Liver (tissue), 9 donors: ENCODE results near the gene CD7. TPM values are rescaled to one million over a fixed set of nuclear protein-coding genes. Genes with fewer than 3 reads are reported as not detected.

Experiments used
- DNase-seq: peaks from one replicate; pipeline ENCODE4 v3.0.0-alpha.2; 2017; ENCODE audit warnings: low spot score
- H3K27ac ChIP-seq, 2 donors: one replicate each; pipeline ENCODE4 v1.7.0; 2013; ENCODE audit warnings: inconsistent platforms in 2 of 2, low read length in 2 of 2, control low read depth in 1 of 2, low read depth in 1 of 2, mild to moderate bottlenecking in 1 of 2
- H3K27me3 ChIP-seq, 4 donors: one replicate each; pipeline versions ENCODE4 v1.6.1 to v1.7.0; 2013; ENCODE audit warnings: low read length in 3 of 4, inconsistent platforms in 1 of 4, mild to moderate bottlenecking in 1 of 4, moderate library complexity in 1 of 4; ENCODE audit not compliant: control insufficient read depth in 4 of 4, insufficient read depth in 4 of 4
- H3K36me3 ChIP-seq, 4 donors: one replicate each; pipeline versions ENCODE4 v1.6.1 to v1.7.0; 2013; ENCODE audit warnings: low read length in 3 of 4, mild to moderate bottlenecking in 3 of 4, low read depth in 1 of 4, moderate library complexity in 1 of 4; ENCODE audit not compliant: control insufficient read depth in 4 of 4, insufficient read depth in 3 of 4
- H3K4me1 ChIP-seq, 4 donors: one replicate each; pipeline versions ENCODE4 v1.6.1 to v1.7.0; 2013; ENCODE audit warnings: low read length in 3 of 4, mild to moderate bottlenecking in 3 of 4, moderate library complexity in 1 of 4; ENCODE audit not compliant: control insufficient read depth in 4 of 4, insufficient read depth in 4 of 4
- H3K4me3 ChIP-seq, 3 donors: one replicate each; pipeline versions ENCODE4 v1.6.1 to v1.7.0; 2013; ENCODE audit warnings: low read length in 3 of 3, control low read depth in 1 of 3, low read depth in 1 of 3, mild to moderate bottlenecking in 1 of 3
- H3K9ac ChIP-seq, 2 donors: one replicate each; pipeline ENCODE4 v1.7.0; 2013; ENCODE audit warnings: low read length in 2 of 2, mild to moderate bottlenecking in 2 of 2, moderate library complexity in 2 of 2, control low read depth in 1 of 2, low read depth in 1 of 2
- H3K9me3 ChIP-seq, 4 donors: one replicate each; pipeline versions ENCODE4 v1.6.1 to v1.7.0; 2013; ENCODE audit warnings: low read length in 3 of 4; ENCODE audit not compliant: control insufficient read depth in 4 of 4
- CTCF ChIP-seq: fragments of 150-350 bp; IDR thresholded peaks from 2 replicates; pipeline ENCODE4 v1.5.1; 2017; ENCODE audit warnings: improper control_type of control experiment, low read depth, low read length; ENCODE audit not compliant: missing input control
- EGR1 ChIP-seq, 2 donors: IDR thresholded peaks; 2 replicates each; pipeline ENCODE4 v1.6.1; 2016 to 2018; ENCODE audit warnings: antibody characterized with exemption in 2 of 2, low read depth in 2 of 2
- FOXA1 ChIP-seq: IDR thresholded peaks from 2 replicates; pipeline ENCODE4 v1.6.1; 2016; ENCODE audit warnings: antibody characterized with exemption
- FOXA2 ChIP-seq: IDR thresholded peaks from 2 replicates; pipeline ENCODE4 v1.6.1; 2016; ENCODE audit warnings: antibody characterized with exemption
- GABPA ChIP-seq, 2 donors: IDR thresholded peaks in 1 of 2; conservative IDR thresholded peaks in 1 of 2; 2 replicates each; pipeline ENCODE4 v1.6.1; 2016; ENCODE audit warnings: antibody characterized with exemption in 2 of 2, mild to moderate bottlenecking in 1 of 2, moderate library complexity in 1 of 2
- HNF4A ChIP-seq, 2 donors: conservative IDR thresholded peaks; 2 replicates each; pipeline ENCODE4 v1.6.1; 2016; ENCODE audit warnings: antibody characterized with exemption in 2 of 2, mild to moderate bottlenecking in 2 of 2
- HNF4G ChIP-seq: IDR thresholded peaks from 2 replicates; pipeline ENCODE4 v1.6.1; 2016; ENCODE audit warnings: antibody characterized with exemption
- JUND ChIP-seq, 2 donors: IDR thresholded peaks; 2 replicates each; pipeline ENCODE4 v1.6.1; 2016; ENCODE audit warnings: antibody characterized with exemption in 2 of 2
- NR2F2 ChIP-seq: IDR thresholded peaks from 2 replicates; pipeline ENCODE4 v1.6.1; 2016; ENCODE audit warnings: antibody characterized with exemption
- RAD21 ChIP-seq, 2 donors: IDR thresholded peaks; 2 replicates each; pipeline ENCODE4 v1.6.1; 2016; ENCODE audit warnings: antibody characterized with exemption in 2 of 2, mild to moderate bottlenecking in 2 of 2
- RXRA ChIP-seq, 2 donors: IDR thresholded peaks; 2 replicates each; pipeline ENCODE4 v1.6.1; 2017 to 2018; ENCODE audit warnings: antibody characterized with exemption in 2 of 2, mild to moderate bottlenecking in 1 of 2
- SP1 ChIP-seq: IDR thresholded peaks from 2 replicates; pipeline ENCODE4 v1.6.1; 2018; ENCODE audit warnings: antibody characterized with exemption, mild to moderate bottlenecking
- TAF1 ChIP-seq: conservative IDR thresholded peaks from 2 replicates; pipeline ENCODE4 v1.6.1; 2016; ENCODE audit warnings: antibody characterized with exemption, mild to moderate bottlenecking
- YY1 ChIP-seq: IDR thresholded peaks from 2 replicates; pipeline ENCODE4 v1.6.1; 2016; ENCODE audit warnings: antibody characterized with exemption, mild to moderate bottlenecking
- ZBTB33 ChIP-seq: IDR thresholded peaks from 2 replicates; pipeline ENCODE4 v1.6.1; 2016; ENCODE audit warnings: antibody characterized with exemption
- WGBS: extraction: QIAGEN DNeasy Blood & Tissue Kit; methylation state at CpG from one replicate; pipeline ENCODE4 v1.1.7; 2013; 5-methylcytosine and 5-hydroxymethylcytosine counted together
- polyA plus RNA-seq, 2 donors: library from polyadenylated mRNA; stranded (reverse) in 1 of 2; unstranded in 1 of 2; fragments of 200-250 nt in 1 of 2; fragments of >200 nt in 1 of 2; fragmentation: Nextera tagmentation in 1 of 2; extraction: Ambion mirVana in 1 of 2; gene quantifications; one replicate each; pipeline versions ENCODE4 v1.2.1 to v1.2.3, GENCODE V29; 2013 to 2015
- total RNA-seq, 2 donors: library from RNA; depleted of rRNA; stranded (reverse); fragments of >200 nt; gene quantifications; one replicate each; pipeline ENCODE4 v1.2.3, GENCODE V29; 2014
- TF ChIP-seq, protein P1 (sequence below): IDR thresholded peaks from 2 replicates; pipeline ENCODE4 v1.6.1; 2016; ENCODE audit warnings: antibody characterized with exemption
- TF ChIP-seq, protein P2 (sequence below): IDR thresholded peaks from 2 replicates; pipeline ENCODE4 v1.6.1; 2016; ENCODE audit warnings: antibody characterized with exemption
- TF ChIP-seq, protein P3 (sequence below): IDR thresholded peaks from 2 replicates; pipeline ENCODE4 v1.6.1; 2016; ENCODE audit warnings: antibody characterized with exemption, mild to moderate bottlenecking
- donor health status: healthy.
- donor health status: healthy.
- donor health status: healthy.
- donor health status: healthy.
- donor health status: healthy.

Gene CD7
- total and polyA plus RNA-seq, 4 donors, result 1.0 to 1.5 (median 1.4) TPM

GRCh38 chr17:82345151-82345976, 28.0 kb upstream of the CD7 start:
- H3K4me1 ChIP-seq, result peaks cover 0 to 4% (median 1%) of the 10 kb centered on the region in 4 donors
- no peak overlapping the region for H3K9ac ChIP-seq
- H3K27me3 ChIP-seq, result no peaks in the 10 kb centered on the region
- no peak for DNase-seq
- no peak overlapping the region for H3K27ac ChIP-seq
- no peak overlapping the region for H3K4me3 ChIP-seq
- no peaks in the 10 kb centered on the region for H3K36me3 ChIP-seq
- WGBS, result 93% methylated on average over 42 of the region's 42 CpGs
- no peak for TF ChIP-seq GABPA (IDR thresholded peaks at IDR 0.05 in 1 of 2, conservative IDR thresholded peaks at IDR 0.05 in 1 of 2)
- no peak for TF ChIP-seq YY1
- no peak for TF ChIP-seq FOXA2
- TF ChIP-seq JUND (IDR thresholded peaks at IDR 0.05), result no peak
- TF ChIP-seq, protein P1, sequence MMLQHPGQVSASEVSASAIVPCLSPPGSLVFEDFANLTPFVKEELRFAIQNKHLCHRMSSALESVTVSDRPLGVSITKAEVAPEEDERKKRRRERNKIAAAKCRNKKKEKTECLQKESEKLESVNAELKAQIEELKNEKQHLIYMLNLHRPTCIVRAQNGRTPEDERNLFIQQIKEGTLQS, result no peak
- no peak for TF ChIP-seq EGR1 (IDR thresholded peaks at IDR 0.05; ENCODE audit: low read depth in 2 of 2)
- TF ChIP-seq, protein P2, sequence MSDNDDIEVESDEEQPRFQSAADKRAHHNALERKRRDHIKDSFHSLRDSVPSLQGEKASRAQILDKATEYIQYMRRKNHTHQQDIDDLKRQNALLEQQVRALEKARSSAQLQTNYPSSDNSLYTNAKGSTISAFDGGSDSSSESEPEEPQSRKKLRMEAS, result no peak
- no peak for TF ChIP-seq FOXA1
- TF ChIP-seq HNF4A (conservative IDR thresholded peaks at IDR 0.05), result no peak
- no peak for TF ChIP-seq RAD21 (IDR thresholded peaks at IDR 0.05)
- TF ChIP-seq HNF4G, result no peak
- TF ChIP-seq CTCF, result no peak
- TF ChIP-seq NR2F2, result no peak
- TF ChIP-seq, protein P3, sequence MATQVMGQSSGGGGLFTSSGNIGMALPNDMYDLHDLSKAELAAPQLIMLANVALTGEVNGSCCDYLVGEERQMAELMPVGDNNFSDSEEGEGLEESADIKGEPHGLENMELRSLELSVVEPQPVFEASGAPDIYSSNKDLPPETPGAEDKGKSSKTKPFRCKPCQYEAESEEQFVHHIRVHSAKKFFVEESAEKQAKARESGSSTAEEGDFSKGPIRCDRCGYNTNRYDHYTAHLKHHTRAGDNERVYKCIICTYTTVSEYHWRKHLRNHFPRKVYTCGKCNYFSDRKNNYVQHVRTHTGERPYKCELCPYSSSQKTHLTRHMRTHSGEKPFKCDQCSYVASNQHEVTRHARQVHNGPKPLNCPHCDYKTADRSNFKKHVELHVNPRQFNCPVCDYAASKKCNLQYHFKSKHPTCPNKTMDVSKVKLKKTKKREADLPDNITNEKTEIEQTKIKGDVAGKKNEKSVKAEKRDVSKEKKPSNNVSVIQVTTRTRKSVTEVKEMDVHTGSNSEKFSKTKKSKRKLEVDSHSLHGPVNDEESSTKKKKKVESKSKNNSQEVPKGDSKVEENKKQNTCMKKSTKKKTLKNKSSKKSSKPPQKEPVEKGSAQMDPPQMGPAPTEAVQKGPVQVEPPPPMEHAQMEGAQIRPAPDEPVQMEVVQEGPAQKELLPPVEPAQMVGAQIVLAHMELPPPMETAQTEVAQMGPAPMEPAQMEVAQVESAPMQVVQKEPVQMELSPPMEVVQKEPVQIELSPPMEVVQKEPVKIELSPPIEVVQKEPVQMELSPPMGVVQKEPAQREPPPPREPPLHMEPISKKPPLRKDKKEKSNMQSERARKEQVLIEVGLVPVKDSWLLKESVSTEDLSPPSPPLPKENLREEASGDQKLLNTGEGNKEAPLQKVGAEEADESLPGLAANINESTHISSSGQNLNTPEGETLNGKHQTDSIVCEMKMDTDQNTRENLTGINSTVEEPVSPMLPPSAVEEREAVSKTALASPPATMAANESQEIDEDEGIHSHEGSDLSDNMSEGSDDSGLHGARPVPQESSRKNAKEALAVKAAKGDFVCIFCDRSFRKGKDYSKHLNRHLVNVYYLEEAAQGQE, result no peak
- no peak for TF ChIP-seq TAF1
- TF ChIP-seq RXRA (IDR thresholded peaks at IDR 0.05), result no peak
- no peak for TF ChIP-seq SP1
- no peak for TF ChIP-seq ZBTB33
- H3K9me3 ChIP-seq, result no peaks in the 10 kb centered on the region
